ENCODE data around the gene VAT1L. TPM values are rescaled to one million over a fixed set of nuclear protein-coding genes. Genes with fewer than 3 reads are reported as not detected.

The VAT1L gene
- total and polyA plus RNA-seq, 2 experiments from 2014 or later, result 3.1 to 5.9 TPM

GRCh38 chr16:77749415-77749814, 38.9 kb upstream of the VAT1L start:
- H3K27me3 ChIP-seq, result no peaks in the 10 kb centered on the region
- no peaks in the 10 kb centered on the region for H3K9me2 ChIP-seq (replicated peaks; ENCODE audit: insufficient read depth)
- no peak overlapping the region for H3K4me2 ChIP-seq
- no peaks in the 10 kb centered on the region for H3K4me1 ChIP-seq (ENCODE audit: insufficient read depth)
- no peaks in the 10 kb centered on the region for H3K36me3 ChIP-seq (replicated peaks; ENCODE audit: insufficient read depth, low read depth)
- no peaks in the 10 kb centered on the region for H3K79me2 ChIP-seq
- no peak for DNase-seq (ENCODE audit: low spot score)
- TF ChIP-seq EZH2phosphoT487 (IDR thresholded peaks at IDR 0.05; ENCODE audit: low read depth, severe bottlenecking, unreplicated experiment) (no peak), CTCF (IDR thresholded peaks at IDR 0.05; ENCODE audit: poor library complexity) (no peak), EZH2 (IDR thresholded peaks at IDR 0.05; ENCODE audit: borderline replicate concordance) (no peak)
- no peak overlapping the region for H3K27ac ChIP-seq
- H3K9me3 ChIP-seq (ENCODE audit: low read depth), result no peaks in the 10 kb centered on the region
- H4K20me1 ChIP-seq (ENCODE audit: insufficient read depth, poor library complexity, severe bottlenecking), result no peaks in the 10 kb centered on the region
- no peak overlapping the region for H2AFZ ChIP-seq
- no peak overlapping the region for H3K4me3 ChIP-seq
- 88% methylated on average over 1 of the region's 1 CpG for WGBS (ENCODE audit: low lambda C conversion rate, missing lambda C conversion rate)

GRCh38 chr16:77758046-77758445, 30.3 kb upstream of the VAT1L start:
- no peak overlapping the region for H3K4me2 ChIP-seq
- TF ChIP-seq EZH2 (IDR thresholded peaks at IDR 0.05; ENCODE audit: borderline replicate concordance) (no peak), CTCF (IDR thresholded peaks at IDR 0.05; ENCODE audit: poor library complexity) (no peak), EZH2phosphoT487 (IDR thresholded peaks at IDR 0.05; ENCODE audit: low read depth, severe bottlenecking, unreplicated experiment) (no peak)
- no peaks in the 10 kb centered on the region for H3K36me3 ChIP-seq (replicated peaks; ENCODE audit: insufficient read depth, low read depth)
- no peaks in the 10 kb centered on the region for H3K9me2 ChIP-seq (replicated peaks; ENCODE audit: insufficient read depth)
- H3K27me3 ChIP-seq, result no peaks in the 10 kb centered on the region
- H4K20me1 ChIP-seq (ENCODE audit: insufficient read depth, poor library complexity, severe bottlenecking), result no peaks in the 10 kb centered on the region
- DNase-seq (ENCODE audit: low spot score), result no peak
- H2AFZ ChIP-seq, result no peak overlapping the region
- H3K4me3 ChIP-seq, result no peak overlapping the region
- H3K79me2 ChIP-seq, result no peaks in the 10 kb centered on the region
- H3K9me3 ChIP-seq (ENCODE audit: low read depth), result no peaks in the 10 kb centered on the region
- WGBS (ENCODE audit: low lambda C conversion rate, missing lambda C conversion rate), result 92% methylated on average over 5 of the region's 5 CpGs
- no peaks in the 10 kb centered on the region for H3K4me1 ChIP-seq (ENCODE audit: insufficient read depth)
- no peak overlapping the region for H3K27ac ChIP-seq

GRCh38 chr16:77758508-77758907, 29.9 kb upstream of the VAT1L start:
- no peak for DNase-seq (ENCODE audit: low spot score)

More at GRCh38 chr16:77758508-77758907, 29.9 kb upstream of the VAT1L start:
- no peaks in the 10 kb centered on the region for H3K9me3 ChIP-seq (ENCODE audit: low read depth)
- H4K20me1 ChIP-seq (ENCODE audit: insufficient read depth, poor library complexity, severe bottlenecking), result no peaks in the 10 kb centered on the region
- H3K36me3 ChIP-seq (replicated peaks; ENCODE audit: insufficient read depth, low read depth), result no peaks in the 10 kb centered on the region
- H3K4me1 ChIP-seq (ENCODE audit: insufficient read depth), result no peaks in the 10 kb centered on the region
- H3K27me3 ChIP-seq, result no peaks in the 10 kb centered on the region
- H2AFZ ChIP-seq, result no peak overlapping the region
- H3K27ac ChIP-seq, result no peak overlapping the region
- H3K79me2 ChIP-seq, result no peaks in the 10 kb centered on the region
- H3K4me2 ChIP-seq, result no peak overlapping the region
- no peaks in the 10 kb centered on the region for H3K9me2 ChIP-seq (replicated peaks; ENCODE audit: insufficient read depth)
- TF ChIP-seq EZH2 (IDR thresholded peaks at IDR 0.05; ENCODE audit: borderline replicate concordance), result no peak
- no peak for TF ChIP-seq CTCF (IDR thresholded peaks at IDR 0.05; ENCODE audit: poor library complexity)
- no peak for TF ChIP-seq EZH2phosphoT487 (IDR thresholded peaks at IDR 0.05; ENCODE audit: low read depth, severe bottlenecking, unreplicated experiment)
- no peak overlapping the region for H3K4me3 ChIP-seq
- WGBS (ENCODE audit: low lambda C conversion rate, missing lambda C conversion rate), result 93% methylated on average over 2 of the region's 2 CpGs
